Cardiac fibroblast (primary cell): ENCODE measurements around the gene PARP3.

Source experiments
- DNase-seq, 2 donors: peaks; one replicate each; pipeline versions ENCODE4 v3.0.0 to v3.0.0-alpha.2; 2010; ENCODE audit warnings: low read depth in 2 of 2
- H3K4me3 ChIP-seq, 2 donors: replicated peaks in 1 of 2; 1 replicate in 1 of 2; 2 replicates in 1 of 2; pipeline ENCODE4 v1.5.1; 2011; ENCODE audit warnings: low read depth in 2 of 2, low read length in 2 of 2, mild to moderate bottlenecking in 2 of 2, moderate library complexity in 1 of 2
- CTCF ChIP-seq: IDR thresholded peaks from one replicate; pipeline ENCODE4 v1.5.1; 2011; ENCODE audit warnings: low read depth, mild to moderate bottlenecking, low read length, inconsistent platforms

Gene PARP3

GRCh38 chr3:51945031-51945840, 3.1 kb downstream of the PARP3 start:
- TF ChIP-seq CTCF, result no peak

GRCh38 chr3:51945926-51946705, 4.0 kb downstream of the PARP3 start:
- H3K4me3 ChIP-seq, result no peak overlapping the region
- no peak for DNase-seq
- TF ChIP-seq CTCF, result no peak

More at GRCh38 chr3:51945031-51945840, 3.1 kb downstream of the PARP3 start:
- DNase-seq, result no peak
- no peak overlapping the region for H3K4me3 ChIP-seq

- no peak overlapping the region for H3K4me3 ChIP-seq
- TF ChIP-seq CTCF, result no peak
- DNase-seq, result no peak
These were observed 4.6 kb downstream of the PARP3 start for GRCh38 chr3:51946796-51947195.

- H3K4me3 ChIP-seq, result no peak overlapping the region
- no peak for TF ChIP-seq CTCF
- no peak for DNase-seq
These were observed 5.2 kb downstream of the PARP3 start for GRCh38 chr3:51947215-51947900.

GRCh38 chr3:51948016-51948580, 5.9 kb downstream of the PARP3 start:
- no peak for DNase-seq
- no peak for TF ChIP-seq CTCF

GRCh38 chr3:51949121-51949520, 7.0 kb downstream of the PARP3 start:
- no peak overlapping the region for H3K4me3 ChIP-seq
- no peak for DNase-seq
- no peak for TF ChIP-seq CTCF

More at GRCh38 chr3:51948016-51948580, 5.9 kb downstream of the PARP3 start:
- no peak overlapping the region for H3K4me3 ChIP-seq
